ENCODE measurements around the gene PDCD1LG2. TPM values are rescaled to one million over a fixed set of nuclear protein-coding genes. Genes with fewer than 3 reads are reported as not detected.

The PDCD1LG2 gene
- total and polyA plus RNA-seq, 2 of the 8 experiments (the other 6 are each of a cell fraction or from before 2014, with no cell fraction given): not detected

- TF ChIP-seq ATF2 (IDR thresholded peaks at IDR 0.05; ENCODE audit: low read length): no peak
- no peak for TF ChIP-seq E2F6 (IDR thresholded peaks at IDR 0.05)
- no peak for TF ChIP-seq SRF (IDR thresholded peaks at IDR 0.05; ENCODE audit: low read depth, low read length)
- TF ChIP-seq CHD2 (IDR thresholded peaks at IDR 0.05; ENCODE audit: low read length): no peak
- TF ChIP-seq HDAC6 (IDR thresholded peaks at IDR 0.05; ENCODE audit: low read depth, low read length): no peak
Measured at GRCh38 chr9:5468850-5469249, 41.5 kb upstream of the PDCD1LG2 start (continued).
